GM23338 (cell line): ENCODE measurements around the gene KRTAP9-6.

ENCODE experiments used
- CTCF ChIP-seq, 2 experiments: fragments of 200-600 bp in 1 of 2; sonication (generic) in 1 of 2; conservative IDR thresholded peaks; 2 replicates each; pipeline versions ENCODE4 v1.5.1 to v1.6.1; 2016 to 2017; ENCODE audit warnings: antibody characterized with exemption in 2 of 2, low read depth in 2 of 2, mild to moderate bottlenecking in 2 of 2, moderate library complexity in 1 of 2
- EZH2 ChIP-seq: fragments of 200-600 bp; sonication (generic); IDR thresholded peaks from one replicate; pipeline ENCODE4 v1.8.0; 2017; ENCODE audit warnings: antibody characterized with exemption, mild to moderate bottlenecking, low read depth; ENCODE audit not compliant: unreplicated experiment
- EZH2phosphoT487 ChIP-seq: fragments of 200-600 bp; sonication (generic); IDR thresholded peaks from one replicate; pipeline ENCODE4 v1.8.1; 2018; ENCODE audit warnings: antibody characterized with exemption; ENCODE audit not compliant: unreplicated experiment
- JUNB ChIP-seq: IDR thresholded peaks from one replicate; pipeline ENCODE4 v1.6.1; 2016; ENCODE audit warnings: antibody characterized with exemption; ENCODE audit not compliant: unreplicated experiment
- POLR2AphosphoS5 ChIP-seq: IDR thresholded peaks from 2 replicates; pipeline ENCODE4 v1.6.1; 2016; ENCODE audit warnings: antibody characterized with exemption, low read depth
- STAT1 ChIP-seq: IDR thresholded peaks from one replicate; pipeline ENCODE4 v1.6.1; 2016; ENCODE audit warnings: antibody characterized with exemption; ENCODE audit not compliant: unreplicated experiment
- TF ChIP-seq, protein P1 (sequence below): IDR thresholded peaks from one replicate; pipeline ENCODE4 v1.6.1; 2018; ENCODE audit warnings: antibody characterized with exemption; ENCODE audit not compliant: unreplicated experiment

DNA sequence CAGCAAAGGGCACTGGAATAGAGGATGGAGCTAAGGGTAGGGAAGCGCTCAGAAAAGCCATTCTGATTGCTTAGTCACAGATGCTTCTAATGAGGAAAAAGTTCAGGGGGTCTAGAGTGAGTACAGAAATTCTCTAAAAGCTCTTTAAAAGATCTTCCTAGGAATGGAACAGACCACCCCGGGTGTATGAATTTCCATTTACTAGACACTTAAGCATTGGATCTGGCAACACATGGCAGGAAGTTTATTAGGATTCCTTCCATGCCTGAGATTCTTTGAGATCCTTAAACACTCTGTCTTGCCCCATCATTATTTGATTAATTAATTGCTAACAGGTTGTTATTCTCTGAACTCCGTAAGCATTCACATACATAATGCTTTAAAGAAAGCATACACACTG is 18.9 kb downstream of the KRTAP9-6 start:
- TF ChIP-seq EZH2 (no peak), CTCF (conservative IDR thresholded peaks at IDR 0.05; ENCODE audit: low read depth in 2 of 2) (no peak), POLR2AphosphoS5 (no peak), JUNB (no peak), EZH2phosphoT487 (no peak), STAT1 (no peak)
- TF ChIP-seq, protein P1, sequence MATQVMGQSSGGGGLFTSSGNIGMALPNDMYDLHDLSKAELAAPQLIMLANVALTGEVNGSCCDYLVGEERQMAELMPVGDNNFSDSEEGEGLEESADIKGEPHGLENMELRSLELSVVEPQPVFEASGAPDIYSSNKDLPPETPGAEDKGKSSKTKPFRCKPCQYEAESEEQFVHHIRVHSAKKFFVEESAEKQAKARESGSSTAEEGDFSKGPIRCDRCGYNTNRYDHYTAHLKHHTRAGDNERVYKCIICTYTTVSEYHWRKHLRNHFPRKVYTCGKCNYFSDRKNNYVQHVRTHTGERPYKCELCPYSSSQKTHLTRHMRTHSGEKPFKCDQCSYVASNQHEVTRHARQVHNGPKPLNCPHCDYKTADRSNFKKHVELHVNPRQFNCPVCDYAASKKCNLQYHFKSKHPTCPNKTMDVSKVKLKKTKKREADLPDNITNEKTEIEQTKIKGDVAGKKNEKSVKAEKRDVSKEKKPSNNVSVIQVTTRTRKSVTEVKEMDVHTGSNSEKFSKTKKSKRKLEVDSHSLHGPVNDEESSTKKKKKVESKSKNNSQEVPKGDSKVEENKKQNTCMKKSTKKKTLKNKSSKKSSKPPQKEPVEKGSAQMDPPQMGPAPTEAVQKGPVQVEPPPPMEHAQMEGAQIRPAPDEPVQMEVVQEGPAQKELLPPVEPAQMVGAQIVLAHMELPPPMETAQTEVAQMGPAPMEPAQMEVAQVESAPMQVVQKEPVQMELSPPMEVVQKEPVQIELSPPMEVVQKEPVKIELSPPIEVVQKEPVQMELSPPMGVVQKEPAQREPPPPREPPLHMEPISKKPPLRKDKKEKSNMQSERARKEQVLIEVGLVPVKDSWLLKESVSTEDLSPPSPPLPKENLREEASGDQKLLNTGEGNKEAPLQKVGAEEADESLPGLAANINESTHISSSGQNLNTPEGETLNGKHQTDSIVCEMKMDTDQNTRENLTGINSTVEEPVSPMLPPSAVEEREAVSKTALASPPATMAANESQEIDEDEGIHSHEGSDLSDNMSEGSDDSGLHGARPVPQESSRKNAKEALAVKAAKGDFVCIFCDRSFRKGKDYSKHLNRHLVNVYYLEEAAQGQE = no peak
